GM18861 (cell line): ENCODE measurements around the gene ITSN1.
"Not testable (repeated sequence)": the region's sequence is repeated elsewhere in the genome, so short reads cannot be mapped to it uniquely, and the experiment has no call there.

Source experiments
- ATAC-seq: cut with Tn5 transposase; IDR thresholded peaks from one replicate; pipeline ENCODE4 v1.9.1; 2021; ENCODE audit not compliant: unreplicated experiment

The ITSN1 gene

DNA sequence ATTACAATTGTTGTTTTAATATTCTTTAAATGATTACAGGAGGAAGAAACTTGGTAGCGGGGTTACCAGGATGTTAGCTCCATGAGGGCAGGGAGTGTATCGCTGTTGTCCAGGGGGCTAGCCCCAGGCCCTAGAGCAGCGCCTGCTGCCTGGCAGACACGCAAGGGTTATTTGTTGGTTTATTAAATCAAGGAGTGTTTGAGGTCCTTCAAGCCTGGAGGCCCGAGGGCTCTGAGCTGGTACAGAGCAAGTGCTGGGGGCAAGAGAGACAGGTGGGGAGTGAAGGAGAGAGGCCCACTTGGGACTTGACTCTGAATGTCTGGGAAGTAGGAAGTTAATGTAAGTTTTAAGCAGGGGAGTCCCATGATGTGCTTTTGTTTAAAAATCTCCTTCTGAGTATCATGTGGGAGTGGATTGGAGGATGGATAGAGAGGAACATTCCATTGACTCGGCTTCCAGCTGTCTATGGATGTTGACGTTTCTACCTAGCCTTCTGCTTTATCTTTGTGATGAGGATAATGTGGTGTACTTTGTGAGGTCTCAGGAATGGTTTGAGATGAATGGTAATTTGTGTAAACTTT lies 8.7 kb downstream of the ITSN1 start:
- ATAC-seq = no peak

- ATAC-seq = no peak
Observed at GRCh38 chr21:33651965-33652680, 9.8 kb downstream of the ITSN1 start.

DNA sequence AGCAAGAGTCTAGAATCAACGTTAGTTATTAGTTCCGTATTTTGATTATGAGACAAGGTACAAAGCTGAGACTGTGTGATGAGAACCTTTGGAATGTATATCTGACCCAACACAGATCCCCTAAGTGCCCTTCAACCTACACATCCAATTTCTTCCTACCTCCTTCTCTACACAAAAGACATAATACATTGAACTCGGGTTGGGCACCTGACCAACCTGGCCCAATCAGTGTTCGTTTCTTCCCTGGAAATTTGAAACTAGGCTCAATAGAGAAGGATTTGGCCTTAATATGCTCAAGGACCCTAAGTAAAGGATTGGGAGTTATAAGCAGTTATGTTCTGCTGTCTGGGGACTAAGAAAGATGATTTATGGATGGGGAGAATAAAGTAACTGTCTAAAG lies 12.1 kb downstream of the ITSN1 start:
- no peak for ATAC-seq

DNA sequence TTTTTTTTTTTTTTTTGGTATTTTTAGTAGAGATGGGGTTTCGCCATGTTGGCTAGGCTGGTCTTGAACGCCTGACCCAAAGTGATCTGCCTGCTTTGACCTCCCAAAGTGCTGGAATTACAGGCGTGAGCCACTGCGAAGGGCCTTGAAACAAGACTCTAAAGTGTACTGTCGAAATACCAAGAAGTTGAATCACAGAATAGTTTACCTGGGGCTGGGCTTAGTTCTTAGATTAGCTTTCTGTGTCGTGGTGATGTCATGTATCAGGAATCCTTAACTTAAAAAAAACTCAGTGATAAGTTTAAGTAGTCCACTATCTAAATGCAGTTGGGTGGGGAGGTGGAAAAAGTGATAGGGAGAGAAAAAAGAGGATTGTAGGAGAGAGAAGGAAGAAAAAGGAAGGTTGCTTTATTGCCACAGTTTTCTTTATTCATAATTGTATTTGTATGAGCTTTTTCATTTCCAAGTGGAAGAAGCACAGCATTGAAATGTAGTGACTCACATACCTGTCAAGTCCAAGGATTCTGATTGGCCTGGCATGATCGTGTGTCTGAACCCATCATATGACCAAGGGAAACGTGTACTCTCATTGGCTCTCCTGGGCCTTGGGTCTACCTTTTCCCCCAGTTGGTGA lies 13.4 kb downstream of the ITSN1 start:
- no peak for ATAC-seq

- no peak for ATAC-seq
Observed at GRCh38 chr21:33657124-33657820, 15.0 kb downstream of the ITSN1 start.

- no peak for ATAC-seq
Observed at GRCh38 chr21:33658919-33659567, 16.7 kb downstream of the ITSN1 start.

GRCh38 chr21:33659568-33659949 lies 17.3 kb downstream of the ITSN1 start:
- no peak for ATAC-seq

GRCh38 chr21:33660406-33660805 lies 18.1 kb downstream of the ITSN1 start:
- ATAC-seq = no peak

DNA sequence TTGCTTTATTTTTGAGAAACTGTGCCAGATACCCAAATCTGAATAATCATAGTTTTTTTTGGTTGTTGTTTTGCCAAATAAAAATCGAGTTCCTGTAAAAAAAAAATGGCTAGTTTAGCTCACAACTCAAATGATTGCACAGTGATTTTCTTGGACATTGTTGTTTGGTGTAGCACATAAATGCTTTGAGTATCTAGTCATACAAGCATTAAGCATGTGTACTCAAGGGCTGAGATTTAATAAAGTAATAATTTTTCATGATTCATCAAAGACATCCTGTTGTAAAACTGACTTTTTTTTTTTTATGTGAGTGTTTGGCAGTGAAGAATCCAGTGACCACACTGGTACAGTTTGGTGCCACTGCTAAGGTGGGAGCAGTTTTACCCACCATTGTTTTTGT lies 18.8 kb downstream of the ITSN1 start:
- ATAC-seq = no peak

DNA sequence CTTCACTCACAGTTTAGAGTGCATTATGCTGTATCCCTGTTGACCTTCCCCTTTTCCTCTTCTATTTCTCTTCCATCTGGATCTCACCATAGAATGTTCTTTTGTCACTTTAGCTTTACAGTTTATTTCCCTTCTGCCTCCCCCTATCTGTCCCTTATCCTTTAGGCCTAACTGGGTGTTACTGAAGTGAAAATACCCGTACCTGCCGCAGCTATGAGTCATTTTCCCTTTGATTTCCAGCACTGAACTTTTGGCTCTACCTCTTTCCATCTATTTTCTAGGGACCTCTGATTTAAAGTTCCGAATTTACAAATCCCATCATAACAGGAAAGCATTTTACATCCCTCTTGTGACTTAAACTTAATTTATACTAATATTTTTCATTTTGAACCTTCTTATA lies 19.7 kb downstream of the ITSN1 start:
- ATAC-seq = no peak

DNA sequence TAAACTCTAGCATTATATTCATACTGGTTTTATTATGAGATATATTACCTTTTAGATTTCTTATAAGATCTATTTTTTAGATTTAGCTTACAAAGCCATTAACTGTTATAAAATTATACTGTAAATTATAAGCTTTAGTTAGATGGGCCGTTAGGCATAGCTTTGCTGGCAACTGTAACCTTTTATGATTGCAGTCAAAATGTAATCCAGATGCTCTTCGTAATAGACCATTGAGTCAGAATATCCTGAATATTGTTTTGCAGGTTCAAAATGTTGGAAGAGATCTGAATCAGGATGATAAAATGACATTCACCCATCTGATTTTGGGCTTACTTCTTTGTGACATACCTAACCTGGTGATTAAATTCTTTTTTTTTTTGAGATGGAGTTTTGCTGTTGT lies 20.9 kb downstream of the ITSN1 start:
- ATAC-seq = no peak

DNA sequence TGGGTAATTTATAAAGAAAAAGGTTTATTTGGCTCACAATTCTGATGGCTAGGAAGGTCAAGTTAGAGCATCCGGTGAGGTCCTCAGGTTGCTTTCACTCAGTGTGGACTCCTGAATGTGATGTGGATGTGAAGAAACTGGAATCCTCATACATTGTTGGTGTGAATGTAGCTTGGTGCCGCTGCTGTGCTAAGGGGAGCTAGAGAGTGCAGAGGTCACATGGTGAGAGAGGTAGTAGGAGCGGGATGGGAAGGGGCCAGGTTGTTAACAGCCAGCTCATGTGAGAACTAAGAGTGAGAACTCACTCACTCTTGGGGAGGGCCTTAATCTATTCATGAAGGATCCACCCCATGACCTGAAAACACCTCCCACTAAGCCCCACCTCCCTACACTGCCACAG lies 21.8 kb downstream of the ITSN1 start:
- ATAC-seq = no peak

- ATAC-seq = no peak
Observed at GRCh38 chr21:33666153-33666552, 23.9 kb downstream of the ITSN1 start.

- ATAC-seq = no peak
Observed at GRCh38 chr21:33667636-33668035, 25.3 kb downstream of the ITSN1 start.

- ATAC-seq = no peak
Observed at GRCh38 chr21:33668180-33668579, 25.9 kb downstream of the ITSN1 start.

GRCh38 chr21:33668620-33669019 lies 26.3 kb downstream of the ITSN1 start:
- ATAC-seq = no peak

- no peak for ATAC-seq
Observed at GRCh38 chr21:33670076-33670978, 28.0 kb downstream of the ITSN1 start.

- no peak for ATAC-seq
Observed at GRCh38 chr21:33673473-33673872, 31.2 kb downstream of the ITSN1 start.

DNA sequence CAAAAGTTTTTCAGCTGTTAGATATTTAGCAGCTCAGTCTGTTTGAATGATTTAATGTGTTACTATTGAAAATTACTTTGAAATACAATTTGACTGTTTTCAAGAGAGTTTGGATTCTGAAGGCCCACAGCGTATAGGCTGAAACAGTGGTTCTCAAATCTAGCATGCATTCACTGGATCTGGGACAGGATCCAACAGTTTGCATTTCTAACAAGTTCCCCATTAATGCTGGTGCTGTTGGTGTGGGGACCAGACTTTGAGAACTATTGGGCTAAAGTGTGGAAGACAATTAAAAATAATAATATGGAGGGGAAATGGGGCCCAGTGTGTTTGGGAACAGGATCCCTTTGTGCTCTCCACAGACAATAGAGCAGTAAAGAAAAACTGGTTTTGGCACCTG lies 31.9 kb downstream of the ITSN1 start:
- ATAC-seq = no peak

GRCh38 chr21:33676666-33677065 lies 34.4 kb downstream of the ITSN1 start:
- not testable (repeated sequence) for ATAC-seq
